ENCODE results near the gene TNS2. TPM values are rescaled to one million over a fixed set of nuclear protein-coding genes. Genes with fewer than 3 reads are reported as not detected.

TNS2 gene
- total and polyA plus RNA-seq, 9 of the 15 experiments (the other 6 are each of a cell fraction or from before 2014, with no cell fraction given): 0.28 to 3.1 (median 1.2) TPM; not detected in 1

- DNase-seq (ENCODE audit: extremely low read depth in 1 of 4, low spot score in 3 of 4) (no peak), ATAC-seq (no peak), FAIRE-seq (no peak)
- no peak overlapping the region for H3K27ac ChIP-seq (ENCODE audit: extremely low read depth, low read depth, low read length)
- no peaks in the 10 kb centered on the region for H3K9me3 ChIP-seq (replicated peaks; ENCODE audit: control insufficient read depth, insufficient read depth, low read depth, low read length)
- in situ Hi-C loops (cut with MboI): no loop called here
- no peaks in the 10 kb centered on the region for H3K36me3 ChIP-seq (ENCODE audit: control insufficient read depth, insufficient read depth, low read length)
- H4K20me1 ChIP-seq (replicated peaks; ENCODE audit: control insufficient read depth, insufficient read depth, low read length): no peaks in the 10 kb centered on the region
- H3K4me2 ChIP-seq (ENCODE audit: insufficient read depth, low read length): no peak overlapping the region
- no peak overlapping the region for H2AFZ ChIP-seq (ENCODE audit: low read depth, low read length)
- BruUV-seq (replicated peaks): no TSS peak
- H3K4me1 ChIP-seq (replicated peaks in 1 of 2; ENCODE audit: control insufficient read depth in 2 of 2, insufficient read depth in 2 of 2, low read length in 2 of 2): peaks cover 31 to 33% of the 10 kb centered on the region in 2 experiments
- WGBS (ENCODE audit: insufficient coverage, low coverage, missing lambda C conversion rate): 62% methylated on average over 7 of the region's 9 CpGs
- H3K9ac ChIP-seq (ENCODE audit: insufficient read depth in 1 of 2, low read depth in 2 of 2, low read length in 2 of 2): no peak overlapping the region
- H3K27me3 ChIP-seq (ENCODE audit: control insufficient read depth in 2 of 2, insufficient read depth in 2 of 2, low read length in 2 of 2): no peaks in the 10 kb centered on the region
- no peaks in the 10 kb centered on the region for H3K79me2 ChIP-seq (ENCODE audit: control insufficient read depth, insufficient read depth, low read length)
- intact Hi-C loops (cut with micrococcal nuclease): no loop called here
- no peak overlapping the region for H3K4me3 ChIP-seq
- TF ChIP-seq MTA2 (IDR thresholded peaks at IDR 0.05; ENCODE audit: low read depth) (no peak), JUN (IDR thresholded peaks at IDR 0.05; ENCODE audit: borderline replicate concordance, low read depth, low read length) (no peak), JUN (CRISPR knock-in tag; IDR thresholded peaks at IDR 0.05; ENCODE audit: borderline replicate concordance) (no peak), MXI1 (IDR thresholded peaks at IDR 0.05; ENCODE audit: low read depth, low read length) (no peak), BRF2 (IDR thresholded peaks at IDR 0.05; ENCODE audit: borderline replicate concordance, insufficient read depth, insufficient read length) (no peak), PHF20 (IDR thresholded peaks at IDR 0.05; ENCODE audit: partially characterized antibody) (no peak), HLTF (IDR thresholded peaks at IDR 0.05) (no peak)
- ChIA-PET CTCF (ENCODE audit: low intra/inter-chr PET ratio) (no interaction called here), POLR2A (interaction anchor here (0.6 kb wide), 1 partner anchor 223 kb away, joined by 3 read pairs; no protein-coding TSS in a partner anchor)
- H3K9me1 ChIP-seq (ENCODE audit: control insufficient read depth, insufficient read depth, low read length): peaks cover 6% of the 10 kb centered on the region
Observed at GRCh38 chr12:53096759-53097158, 46.9 kb downstream of the TNS2 start.
